Body of pancreas (tissue), 4 donors: ENCODE measurements around the gene NXPH2.

Experiments
- POLR2A ChIP-seq, 3 donors: fragments of 450-650 bp; IDR thresholded peaks; one replicate each; pipeline ENCODE4 v1.6.1; 2016; ENCODE audit warnings: antibody characterized with exemption in 3 of 3, mild to moderate bottlenecking in 2 of 3
- TF ChIP-seq, protein P1 (sequence below), 7 experiments: fragments of 450-650 bp in 4 of 7; fragments of 200-600 bp in 3 of 7; sonication (generic) in 3 of 7; IDR thresholded peaks; one replicate each; pipeline ENCODE4 v1.5.1; 2016 to 2019; ENCODE audit warnings: antibody characterized with exemption in 7 of 7

- TF ChIP-seq POLR2A (IDR thresholded peaks at IDR 0.05): no peak
- TF ChIP-seq, protein P1, sequence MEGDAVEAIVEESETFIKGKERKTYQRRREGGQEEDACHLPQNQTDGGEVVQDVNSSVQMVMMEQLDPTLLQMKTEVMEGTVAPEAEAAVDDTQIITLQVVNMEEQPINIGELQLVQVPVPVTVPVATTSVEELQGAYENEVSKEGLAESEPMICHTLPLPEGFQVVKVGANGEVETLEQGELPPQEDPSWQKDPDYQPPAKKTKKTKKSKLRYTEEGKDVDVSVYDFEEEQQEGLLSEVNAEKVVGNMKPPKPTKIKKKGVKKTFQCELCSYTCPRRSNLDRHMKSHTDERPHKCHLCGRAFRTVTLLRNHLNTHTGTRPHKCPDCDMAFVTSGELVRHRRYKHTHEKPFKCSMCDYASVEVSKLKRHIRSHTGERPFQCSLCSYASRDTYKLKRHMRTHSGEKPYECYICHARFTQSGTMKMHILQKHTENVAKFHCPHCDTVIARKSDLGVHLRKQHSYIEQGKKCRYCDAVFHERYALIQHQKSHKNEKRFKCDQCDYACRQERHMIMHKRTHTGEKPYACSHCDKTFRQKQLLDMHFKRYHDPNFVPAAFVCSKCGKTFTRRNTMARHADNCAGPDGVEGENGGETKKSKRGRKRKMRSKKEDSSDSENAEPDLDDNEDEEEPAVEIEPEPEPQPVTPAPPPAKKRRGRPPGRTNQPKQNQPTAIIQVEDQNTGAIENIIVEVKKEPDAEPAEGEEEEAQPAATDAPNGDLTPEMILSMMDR (IDR thresholded peaks at IDR 0.05): no peak
These were observed 47.5 kb downstream of the NXPH2 start for GRCh38 chr2:138732651-138733050.
